CD4-positive, alpha-beta T cell treated with Interleukin-2 at 100 ng/mL for 4 hours (primary cell): ENCODE results near the gene LRRC28.

Experiments used
- DNase-seq: peaks from one replicate; pipeline ENCODE4 v3.0.0-alpha.2; 2020; ENCODE audit warnings: low spot score

Gene LRRC28

DNA sequence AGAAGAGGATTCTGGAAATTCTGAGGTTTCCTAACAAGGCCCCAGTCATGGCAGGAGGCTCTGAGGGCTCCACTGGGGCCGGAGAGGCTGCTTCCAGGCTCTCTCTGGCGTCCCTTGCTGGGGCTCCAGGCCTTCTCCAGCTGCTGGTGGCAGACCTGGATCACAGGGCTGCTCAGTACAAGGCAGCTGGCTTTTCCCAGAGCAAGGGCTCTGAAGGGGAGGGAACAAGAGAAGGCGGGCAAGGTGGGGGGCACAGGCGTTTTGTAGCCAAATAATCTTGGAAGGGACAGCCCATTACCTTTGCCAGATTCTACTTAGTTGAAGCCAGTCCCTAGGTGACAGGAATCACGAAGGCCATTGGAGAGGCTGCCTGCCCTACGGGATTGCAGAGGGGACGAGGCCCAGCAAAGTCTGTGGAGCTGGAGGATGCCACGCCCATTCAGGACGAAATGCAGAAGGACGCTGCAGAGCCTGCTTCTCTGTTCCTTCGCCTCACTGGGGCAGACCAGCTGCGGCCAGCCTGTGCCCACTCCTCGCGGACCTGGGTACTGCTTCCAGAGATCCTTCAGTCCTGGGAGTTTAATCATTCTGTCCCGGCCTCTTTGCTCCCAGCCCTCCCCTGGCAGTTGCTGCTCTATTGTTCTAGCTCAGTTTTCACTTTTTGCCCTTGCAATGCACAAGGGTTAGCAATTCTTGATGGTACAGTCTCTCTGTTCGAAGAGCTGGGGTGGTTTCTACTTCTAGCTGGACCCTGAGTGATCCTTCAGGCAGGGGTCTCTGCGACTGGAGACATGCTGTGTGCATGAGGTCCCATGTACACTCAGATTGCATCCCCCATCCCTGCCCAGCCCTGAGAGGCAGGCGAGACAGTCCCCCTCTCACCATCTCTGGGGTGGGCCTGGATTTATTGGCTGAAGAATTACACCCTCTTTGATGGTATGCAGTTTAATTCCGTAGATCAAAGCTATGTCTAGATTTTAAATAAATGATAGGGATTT is 165.2 kb downstream of the LRRC28 start:
- DNase-seq = no peak

DNA sequence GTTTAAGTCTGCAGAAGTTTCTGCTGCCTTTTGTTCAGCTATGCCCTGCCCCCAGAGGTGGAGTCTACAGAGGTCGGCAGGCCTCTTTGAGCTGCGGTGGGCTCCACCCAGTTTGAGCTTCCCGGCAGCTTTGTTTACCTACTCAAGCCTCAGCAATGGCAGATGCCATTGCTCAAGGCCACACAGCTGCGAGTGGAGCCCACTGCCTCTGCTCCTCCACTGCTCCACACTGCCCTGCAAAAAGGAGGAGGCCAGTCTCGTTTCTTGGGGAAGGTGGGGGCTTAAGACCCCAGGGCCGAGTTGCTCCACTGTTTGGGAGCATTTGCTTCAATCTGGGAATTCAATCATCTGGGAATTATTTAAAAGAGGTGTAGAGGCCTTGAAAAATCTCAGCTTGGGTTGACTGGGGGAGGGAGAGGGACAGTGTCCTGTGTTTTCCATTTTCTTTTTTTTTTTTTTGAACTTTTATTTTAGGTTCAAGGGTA is 169.9 kb downstream of the LRRC28 start:
- DNase-seq = peak; percentile 55

DNA sequence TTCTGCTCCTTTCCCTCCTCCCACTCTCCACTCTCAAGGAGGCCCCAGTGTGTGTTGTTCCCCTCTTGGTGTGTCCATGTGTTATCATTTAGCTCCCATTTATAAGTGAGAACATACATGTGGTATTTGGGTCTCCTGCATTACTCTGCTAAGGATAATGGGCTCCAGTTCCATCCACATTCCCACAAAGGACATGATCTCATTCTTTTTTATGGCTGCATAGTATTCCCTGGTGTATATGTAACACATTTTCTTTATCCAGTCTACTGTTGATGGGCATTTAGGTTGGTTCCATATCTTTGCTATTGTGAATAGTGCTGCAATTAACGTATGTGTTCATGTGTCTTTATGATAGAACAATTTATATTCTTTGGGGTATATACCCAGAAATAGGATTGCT is 170.5 kb downstream of the LRRC28 start:
- DNase-seq = no peak

DNA sequence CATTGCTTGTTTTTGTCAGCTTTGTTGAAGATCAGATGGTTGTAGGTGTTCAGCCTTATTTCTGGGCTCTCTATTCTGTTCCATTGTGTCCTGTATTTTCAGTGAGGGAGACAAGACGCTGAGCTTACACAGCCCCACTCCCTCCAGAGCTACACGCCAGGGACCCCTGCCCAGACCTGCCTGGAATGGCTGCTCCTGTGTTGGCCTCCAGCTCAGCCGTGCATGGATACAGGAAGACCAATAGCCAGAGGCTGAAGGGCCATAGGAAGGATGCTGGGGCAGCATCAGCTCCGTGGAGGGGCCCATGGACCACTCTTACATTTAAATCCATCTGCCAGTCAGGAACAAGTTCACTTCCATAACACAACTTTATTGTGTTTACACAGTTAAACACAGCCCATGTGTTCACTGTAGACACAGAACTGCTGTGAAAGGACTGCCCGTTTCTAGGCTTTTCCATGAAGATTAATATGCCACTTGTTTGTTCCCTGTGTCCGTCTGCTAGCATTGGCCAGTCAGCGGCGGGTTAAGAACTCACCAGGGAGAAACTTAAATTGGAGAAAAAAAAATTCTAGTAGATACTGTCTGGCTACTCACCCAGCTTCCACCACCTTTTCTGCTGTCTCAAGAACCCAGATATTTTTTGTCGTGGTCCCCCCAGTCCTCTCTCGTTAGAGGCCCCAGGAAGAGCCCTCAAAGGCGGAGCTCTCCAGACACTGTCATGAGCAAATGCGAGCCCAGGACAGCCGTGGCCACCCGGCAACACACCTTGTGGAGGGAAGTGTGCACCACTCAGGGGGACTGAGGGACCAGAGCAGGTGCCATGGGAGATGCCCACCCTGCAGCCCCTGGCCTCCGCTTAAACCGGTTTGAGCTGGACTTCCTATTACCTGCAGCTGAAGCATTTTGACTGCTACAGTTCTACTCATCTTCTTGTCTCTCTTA is 172.2 kb downstream of the LRRC28 start:
- DNase-seq = no peak

DNA sequence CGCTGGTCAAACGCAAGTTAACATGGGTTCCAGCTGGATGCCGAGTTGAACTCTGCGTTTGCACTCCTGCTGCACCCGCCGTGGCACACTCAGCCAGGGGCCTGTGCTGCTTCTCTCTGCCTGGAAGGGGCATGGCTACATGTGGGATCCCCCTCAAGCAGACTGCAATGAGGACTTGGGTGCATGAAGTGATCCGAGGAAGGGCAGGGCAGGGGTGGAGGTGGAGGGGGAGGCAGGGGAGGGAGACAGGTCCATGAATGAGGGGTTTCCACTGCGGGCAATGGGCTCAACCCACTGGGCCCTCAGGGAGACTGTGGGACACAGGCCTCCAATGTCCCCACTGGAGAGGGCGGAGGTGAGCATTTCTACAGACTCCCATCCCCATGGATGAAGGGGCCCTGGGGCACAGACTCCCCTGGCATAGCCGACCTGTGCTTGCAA is 172.9 kb downstream of the LRRC28 start:
- no peak for DNase-seq

DNA sequence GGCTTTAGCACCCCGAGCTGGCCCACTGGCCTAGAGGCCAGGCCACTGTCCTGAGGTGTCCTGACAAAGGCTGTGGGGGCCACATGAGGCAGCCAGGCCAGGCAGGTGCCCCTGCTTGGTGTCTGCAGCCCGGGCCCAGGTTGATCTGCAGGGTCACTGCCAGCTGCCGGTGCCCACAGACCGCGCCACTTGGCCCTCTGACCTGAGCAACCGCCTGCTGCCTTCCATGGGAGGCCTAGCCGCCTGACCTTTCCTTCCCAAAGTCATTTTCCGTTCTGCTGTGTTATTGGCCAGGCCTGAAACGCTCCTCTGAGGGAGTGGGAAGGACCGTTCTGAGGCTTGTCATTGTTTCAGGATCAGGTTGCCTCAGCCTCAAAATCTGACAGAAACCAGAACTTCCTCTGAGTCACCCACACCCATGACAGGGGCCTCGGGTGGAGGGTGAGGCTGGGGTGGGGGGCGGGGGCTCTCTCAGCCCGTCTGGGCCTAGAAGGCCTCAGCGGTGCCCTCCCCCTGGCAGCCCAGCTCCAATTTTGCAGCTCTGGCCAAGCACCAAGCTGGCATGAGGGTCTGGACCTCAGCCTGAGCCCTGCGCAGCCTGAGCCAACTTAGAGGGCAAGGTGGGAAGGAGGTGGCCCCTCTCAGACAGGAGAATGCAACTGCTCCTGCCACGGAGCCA is 173.8 kb downstream of the LRRC28 start:
- peak; percentile 59 for DNase-seq

DNA sequence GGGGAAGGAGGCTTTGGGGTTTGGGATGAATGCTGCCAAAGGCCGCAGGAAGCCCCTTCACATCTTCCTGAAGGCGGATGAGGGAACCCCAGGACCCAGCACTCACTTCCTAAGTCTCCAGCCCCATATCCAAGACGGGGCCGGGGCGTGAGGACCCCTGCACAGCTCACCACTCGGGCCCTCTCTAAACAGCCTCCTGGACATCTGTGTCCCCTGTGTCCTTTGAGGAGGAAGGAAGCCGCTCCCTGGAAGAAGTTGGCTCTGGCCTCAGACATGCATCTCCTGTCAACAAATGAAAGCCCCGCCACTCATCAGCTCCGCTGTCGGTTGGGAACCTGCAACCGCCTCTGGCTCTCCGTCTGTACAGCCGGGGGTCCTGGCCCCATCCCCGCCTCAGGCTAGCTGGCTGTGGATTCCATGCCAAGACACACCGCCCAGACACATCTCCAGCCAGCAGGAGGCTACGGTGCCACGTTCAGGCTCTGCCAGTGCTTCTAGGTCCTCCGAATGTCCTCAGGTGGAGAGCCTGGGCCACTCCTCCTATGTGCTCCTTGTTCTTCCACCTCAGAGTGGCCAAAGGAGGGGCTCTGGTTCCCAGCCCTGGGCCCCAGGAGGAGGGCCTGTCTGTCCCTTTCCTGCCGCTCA is 174.5 kb downstream of the LRRC28 start:
- no peak for DNase-seq

DNA sequence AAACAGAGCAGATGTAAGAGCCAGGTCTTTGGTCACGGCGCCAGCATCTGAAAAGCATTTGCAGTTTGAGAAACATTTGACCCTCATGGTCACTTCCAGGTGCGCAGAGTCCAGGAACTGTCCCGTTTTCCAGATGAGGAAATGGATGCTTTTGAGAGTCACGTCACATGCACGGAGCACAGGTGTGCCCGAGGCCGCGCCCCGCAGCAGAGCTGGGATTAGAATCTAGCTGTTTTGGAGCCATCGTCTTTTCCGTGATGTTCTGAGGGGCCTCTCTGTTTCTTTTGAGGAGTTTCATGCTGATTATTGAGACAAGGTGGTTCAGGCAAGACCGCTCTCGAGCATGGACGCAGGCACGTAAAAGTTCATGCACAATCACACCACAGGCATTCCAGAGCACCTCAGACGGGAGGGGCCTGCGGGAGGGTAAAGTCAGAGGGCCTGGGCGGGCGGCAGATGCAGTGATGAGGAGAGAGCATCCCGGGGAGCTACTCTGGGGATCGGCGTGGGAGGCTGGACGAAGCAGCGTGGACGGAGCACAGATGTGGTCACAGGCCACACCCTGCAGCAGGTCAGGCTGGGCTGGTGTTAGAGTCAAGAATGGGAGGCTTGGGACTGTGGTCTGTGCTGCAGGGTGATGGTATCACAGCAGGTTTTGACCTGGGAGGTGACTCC is 175.3 kb downstream of the LRRC28 start:
- DNase-seq = no peak

DNA sequence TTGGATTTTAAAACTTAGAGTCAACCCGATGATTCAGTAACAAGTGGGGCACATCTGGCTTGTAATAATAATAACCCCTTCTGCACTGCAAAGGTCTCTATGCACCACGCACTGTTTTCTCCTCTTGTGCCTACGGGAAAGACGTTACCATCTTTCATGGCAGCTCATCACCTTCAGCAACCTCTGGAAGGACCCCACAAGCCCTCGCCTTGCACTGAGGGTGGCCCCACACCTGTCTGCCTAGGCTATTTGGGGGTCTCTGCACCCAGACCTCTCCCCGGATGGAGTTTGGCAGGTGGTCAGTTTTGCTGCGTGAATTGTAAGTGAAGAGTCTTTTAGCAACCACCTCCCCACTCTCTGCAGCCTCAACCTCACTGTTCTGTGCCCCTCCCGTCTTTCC is 175.9 kb downstream of the LRRC28 start:
- DNase-seq = no peak

DNA sequence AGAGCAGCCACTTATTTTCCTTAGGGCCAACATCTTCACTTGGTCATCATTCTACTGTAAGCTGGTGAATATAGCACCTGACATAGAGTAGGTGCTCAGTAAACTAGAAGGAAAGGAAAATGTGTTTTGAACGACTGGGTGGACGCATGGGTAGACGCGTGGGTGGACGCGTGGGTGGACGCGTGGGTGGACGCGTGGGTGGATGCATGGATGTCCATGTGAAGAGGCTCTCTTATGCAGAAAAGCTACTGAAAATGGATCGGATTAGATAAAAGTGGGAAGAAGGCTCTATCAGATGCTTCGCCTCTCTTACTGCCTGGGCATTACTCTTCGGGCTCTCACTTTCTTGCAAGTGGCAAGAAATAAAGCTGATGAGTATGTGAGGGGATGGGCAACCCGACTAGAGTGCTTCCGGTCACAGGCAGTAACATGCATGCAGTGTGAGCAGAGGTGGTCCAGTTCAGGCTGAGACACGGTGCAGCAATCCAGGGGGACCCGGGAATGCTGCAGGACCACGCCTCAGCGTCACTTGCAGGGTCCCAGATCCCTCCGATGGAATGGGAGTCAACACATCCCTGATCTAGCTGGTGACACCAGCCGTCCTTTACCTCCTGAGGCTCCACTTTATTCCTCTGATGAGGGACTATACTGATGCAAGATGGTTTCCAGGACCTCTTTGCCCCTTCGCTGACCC is 176.5 kb downstream of the LRRC28 start:
- no peak for DNase-seq

DNA sequence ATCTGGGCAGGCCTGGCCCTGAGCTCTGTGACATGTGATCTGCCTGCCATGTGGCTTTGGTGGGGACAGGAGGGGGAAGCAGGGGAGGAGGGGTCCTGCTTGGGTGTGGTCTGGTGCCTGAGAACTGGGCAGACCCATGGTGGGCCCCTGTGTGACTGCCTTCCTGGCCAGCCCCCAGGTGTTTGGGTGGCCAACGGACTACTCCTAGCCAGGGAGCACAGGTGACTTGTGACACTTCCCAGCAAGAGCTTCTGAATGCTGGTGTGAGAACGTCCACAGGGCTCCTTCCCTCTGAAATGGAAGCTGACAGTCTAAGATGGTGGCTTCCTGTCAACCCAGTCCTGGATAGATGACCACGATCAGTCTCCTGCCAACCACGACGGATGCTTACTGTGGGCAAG is 178.4 kb downstream of the LRRC28 start:
- DNase-seq = no peak

DNA sequence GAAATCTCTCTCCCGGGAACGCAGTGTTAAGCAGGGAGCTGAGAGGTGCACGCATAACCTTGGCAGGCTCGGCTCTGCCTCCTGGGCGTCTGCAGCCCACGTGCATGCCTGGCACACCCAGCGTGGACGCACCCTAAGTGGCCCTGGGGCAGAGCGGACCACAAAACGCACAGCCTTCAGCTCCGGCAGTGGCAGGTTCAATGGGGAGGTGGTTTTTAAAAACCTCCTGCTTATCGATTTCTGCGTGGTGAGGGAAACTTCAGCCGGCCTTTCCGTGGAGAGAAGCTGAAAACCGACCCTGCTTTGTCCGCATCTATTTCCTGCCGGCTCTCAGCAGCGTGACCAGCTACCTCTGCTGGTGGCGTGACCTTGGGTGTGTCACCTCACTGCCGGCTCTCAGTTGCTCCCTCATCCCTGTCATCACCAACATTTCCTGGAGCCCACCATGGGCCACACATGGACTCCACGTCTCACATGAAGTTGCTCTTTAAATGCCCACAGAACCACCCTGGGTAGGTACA is 179.7 kb downstream of the LRRC28 start:
- DNase-seq = no peak

DNA sequence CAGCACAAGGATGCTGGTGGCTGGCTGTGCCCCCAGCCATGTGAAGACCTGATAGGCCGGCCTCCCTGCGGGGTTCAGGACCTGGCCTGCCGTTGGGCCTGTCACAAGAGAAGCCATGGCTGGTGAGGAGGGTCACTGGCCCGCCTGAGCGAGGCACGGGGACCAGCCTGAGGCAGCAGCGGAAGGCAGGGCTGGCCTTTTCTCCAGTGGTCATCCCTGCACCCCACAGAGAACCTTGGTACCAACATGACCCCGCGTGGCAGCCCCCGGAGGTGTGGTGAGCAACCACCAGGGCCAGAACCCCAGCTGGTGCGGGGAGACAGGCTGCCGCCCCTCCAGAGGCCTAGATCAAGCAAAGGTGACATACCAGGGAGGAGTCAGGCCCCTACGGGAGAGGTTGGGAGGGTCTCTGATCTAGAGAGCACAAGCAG is 180.4 kb downstream of the LRRC28 start:
- no peak for DNase-seq

DNA sequence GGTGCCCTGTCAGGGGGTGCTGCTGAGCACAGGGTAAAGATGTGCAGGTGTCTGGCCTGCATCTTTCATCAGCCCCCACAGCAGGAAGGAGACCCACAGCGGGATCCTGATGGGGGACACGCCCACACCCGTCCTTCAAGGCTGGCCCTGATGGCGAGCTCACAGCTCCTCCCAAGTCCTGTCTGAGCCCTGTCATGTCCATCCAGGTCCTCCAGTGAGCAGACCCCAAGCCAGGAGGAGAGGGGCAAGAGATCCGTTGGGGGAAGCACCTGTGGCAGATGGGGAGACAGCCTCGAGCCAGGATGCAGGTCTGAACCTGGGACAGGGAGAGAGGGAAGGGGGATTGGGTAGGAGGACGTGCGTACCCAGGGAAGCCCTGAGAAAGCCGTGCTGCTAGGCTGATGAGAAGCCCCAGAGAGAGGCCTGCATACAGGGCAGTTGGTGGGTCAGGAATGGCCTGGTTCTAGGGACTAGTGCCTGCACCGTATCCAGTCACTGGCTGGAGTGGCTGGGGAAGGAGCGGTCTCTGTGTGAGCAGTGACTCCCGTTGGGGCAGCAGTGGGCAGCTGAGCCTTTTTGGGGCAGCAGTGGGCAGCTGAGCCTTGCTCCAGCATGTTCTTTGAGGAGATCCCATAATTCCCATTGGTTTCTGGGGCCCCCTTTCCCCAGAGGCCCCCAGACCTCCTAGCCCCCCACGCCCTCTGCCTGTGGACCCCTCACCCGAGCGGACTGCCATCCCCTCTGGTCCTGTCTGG is 181.2 kb downstream of the LRRC28 start:
- DNase-seq = no peak

DNA sequence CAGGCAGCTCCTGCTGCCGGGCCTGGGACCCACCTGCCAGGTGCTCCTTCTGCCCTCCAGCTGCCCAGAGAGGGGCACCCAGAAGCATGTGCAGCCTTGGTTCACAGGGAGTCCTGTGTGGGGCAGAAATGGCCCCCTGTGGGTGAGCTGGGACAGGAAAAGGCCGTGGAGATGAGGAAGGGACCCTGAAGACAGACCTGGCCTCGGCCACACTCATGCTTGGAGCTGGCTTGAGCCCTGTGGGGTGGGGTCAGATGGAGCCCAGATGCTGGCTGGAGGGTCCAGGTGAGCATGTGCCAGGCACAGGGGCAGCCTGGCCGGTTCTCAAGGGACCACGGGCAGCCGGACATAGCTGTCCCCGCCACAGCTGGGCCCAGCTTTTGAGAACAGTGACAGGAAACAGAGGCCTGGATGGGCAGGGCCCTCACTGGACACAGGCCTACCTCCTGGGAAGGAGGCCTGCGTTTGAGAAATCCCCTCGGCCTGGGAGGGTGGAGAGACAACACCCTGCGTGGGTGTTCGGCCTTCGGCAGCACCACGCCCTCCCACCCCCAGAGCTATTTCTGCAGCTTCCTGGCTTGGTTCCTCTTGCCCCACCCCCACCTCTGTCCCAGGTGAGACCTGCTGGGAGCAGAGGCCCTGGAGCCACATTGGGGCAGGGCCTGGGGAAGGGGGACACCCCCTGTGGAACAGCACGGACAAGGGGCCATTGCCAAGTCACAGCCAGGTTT is 181.9 kb downstream of the LRRC28 start:
- DNase-seq = no peak

DNA sequence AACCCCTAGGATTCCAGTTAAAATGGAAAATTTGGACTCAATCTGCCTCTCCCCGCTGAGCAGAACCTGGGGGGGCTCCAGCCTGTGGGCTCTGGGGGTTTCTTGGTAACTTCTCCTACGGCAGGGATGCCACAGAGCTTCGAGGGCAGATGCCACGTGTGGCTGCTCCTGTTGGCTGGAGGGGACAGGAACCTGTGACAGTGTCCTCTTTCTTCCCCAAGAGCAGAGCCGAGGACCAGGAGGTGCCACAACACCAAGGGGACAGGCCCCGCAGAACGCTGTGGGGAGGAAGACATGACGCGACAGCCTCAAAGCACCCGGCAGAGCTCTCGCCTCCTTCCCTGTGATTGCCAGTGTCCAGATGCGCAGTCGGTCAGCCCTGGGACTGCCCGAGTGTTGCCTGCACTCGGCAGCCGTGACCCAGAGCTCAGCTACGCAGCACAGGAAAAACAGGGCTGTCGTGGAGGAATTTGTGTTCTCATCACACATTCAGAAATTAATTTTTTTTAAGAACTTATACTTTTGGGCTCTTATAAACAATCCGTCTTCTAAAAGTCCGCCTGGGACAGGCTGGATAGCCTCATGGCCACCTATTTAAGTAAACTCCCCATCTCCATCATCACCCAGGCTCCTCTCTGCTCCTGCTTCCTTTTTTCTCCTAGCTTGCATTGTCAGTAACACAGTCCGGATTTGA is 182.6 kb downstream of the LRRC28 start:
- no peak for DNase-seq

DNA sequence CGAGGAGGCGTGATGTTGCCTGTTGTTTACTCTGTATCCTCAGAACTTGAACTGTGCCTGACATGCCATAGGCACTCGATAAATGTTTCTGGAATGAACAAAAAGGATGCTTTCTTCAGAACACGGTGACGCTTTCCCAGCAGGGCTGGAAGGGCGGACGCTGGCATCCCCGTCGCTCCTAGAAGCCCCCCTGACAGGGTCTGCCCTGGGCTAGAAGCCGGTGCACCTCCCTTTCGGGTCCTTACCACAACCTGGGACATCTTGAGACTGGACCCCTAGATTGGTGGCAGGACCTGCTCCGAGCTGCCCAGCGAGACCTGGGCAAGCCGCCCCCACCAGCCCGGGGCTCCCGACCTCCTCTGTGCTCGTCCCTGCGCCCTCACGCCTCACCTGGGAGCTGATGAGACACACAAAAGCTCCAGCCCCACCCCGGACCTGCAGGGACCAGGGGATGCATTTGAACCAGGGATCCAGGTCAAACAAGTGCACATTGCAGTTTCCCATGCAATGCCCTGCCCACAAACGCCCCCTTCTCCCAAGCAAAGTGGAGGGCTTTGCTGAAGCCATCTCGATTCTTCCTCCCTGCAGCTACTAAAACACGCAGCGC is 183.3 kb downstream of the LRRC28 start:
- no peak for DNase-seq
